ENCODE measurements around the gene BRCC3. TPM values are rescaled to one million over a fixed set of nuclear protein-coding genes. Genes with fewer than 3 reads are reported as not detected.

Gene BRCC3
- total RNA-seq, 2 experiments from 2014 or later = 12.6 to 12.8 TPM

- DNase-seq (no peak), ATAC-seq (ENCODE audit: poor library complexity) (no peak)
- Histone ChIP-seq H3K4me1 (ENCODE audit: insufficient read depth, low read length) (peaks cover 15% of the 10 kb centered on the region), H3K36me3 (ENCODE audit: insufficient read depth, low read length) (peaks cover 3% of the 10 kb centered on the region), H3K27ac (ENCODE audit: low read depth in 1 of 2, low read length in 2 of 2) (no peak overlapping the region), H3K4me3 (ENCODE audit: low read length) (no peak overlapping the region), H3K9me3 (ENCODE audit: control insufficient read depth in 1 of 2, insufficient read depth in 1 of 2, low read length in 2 of 2) (no peaks in the 10 kb centered on the region), H3K27me3 (ENCODE audit: control insufficient read depth in 1 of 2, insufficient read depth in 2 of 2, low read length in 2 of 2) (no peaks in the 10 kb centered on the region)
- H3K4me1 Mint-ChIP-seq (ENCODE audit: low read depth) = peaks cover 39% of the 10 kb centered on the region
- peaks cover 18% of the 10 kb centered on the region for H3K36me3 Mint-ChIP-seq (ENCODE audit: low read depth)
- H3K27me3 Mint-ChIP-seq = no peaks in the 10 kb centered on the region
- H3K9me3 Mint-ChIP-seq = no peaks in the 10 kb centered on the region
- ChIA-PET POLR2A (no interaction called here), CTCF (no interaction called here)
- H3K27ac Mint-ChIP-seq = no peak overlapping the region
- no peak for TF ChIP-seq CTCF (IDR thresholded peaks at IDR 0.05)
- H3K4me3 Mint-ChIP-seq = peak overlapping the region; percentile 34
- intact Hi-C loops (cut with DNase I, micrococcal nuclease) = no loop called here
Measured at GRCh38 chrX:155068165-155068564, 3.1 kb upstream of the BRCC3 start.

- peaks cover 31% of the 10 kb centered on the region for H3K36me3 Mint-ChIP-seq (ENCODE audit: low read depth)
- no peaks in the 10 kb centered on the region for H3K27me3 ChIP-seq (ENCODE audit: control insufficient read depth in 1 of 2, insufficient read depth in 2 of 2, low read length in 2 of 2)
- H3K9me3 Mint-ChIP-seq = no peaks in the 10 kb centered on the region
- H3K36me3 ChIP-seq (ENCODE audit: insufficient read depth, low read length) = peaks cover 10% of the 10 kb centered on the region
- TF ChIP-seq CTCF (IDR thresholded peaks at IDR 0.05) = no peak
- ChIA-PET CTCF (no interaction called here), POLR2A (interaction anchor here (0.9 to 1.0 kb wide), 2 partner anchors 12 to 43 kb away, joined by 3 to 4 read pairs; partner anchors contain the start of gene FUNDC2)
- peak overlapping the region; percentile 83 for H3K4me3 ChIP-seq (ENCODE audit: low read length)
- no peaks in the 10 kb centered on the region for H3K9me3 ChIP-seq (ENCODE audit: control insufficient read depth in 1 of 2, insufficient read depth in 1 of 2, low read length in 2 of 2)
- peak overlapping the region; percentile 97 for H3K27ac Mint-ChIP-seq
- no peaks in the 10 kb centered on the region for H3K27me3 Mint-ChIP-seq
- peaks cover 52% of the 10 kb centered on the region for H3K4me1 Mint-ChIP-seq (ENCODE audit: low read depth)
- H3K4me1 ChIP-seq (ENCODE audit: insufficient read depth, low read length) = peaks cover 15% of the 10 kb centered on the region
- intact Hi-C loops (cut with DNase I, micrococcal nuclease) = no loop called here
- ATAC-seq (ENCODE audit: poor library complexity) (no peak), DNase-seq (no peak)
- no peak overlapping the region for H3K27ac ChIP-seq (ENCODE audit: low read depth in 1 of 2, low read length in 2 of 2)
- peak overlapping the region; percentile 89 for H3K4me3 Mint-ChIP-seq
Measured at GRCh38 chrX:155069414-155069813, 1.9 kb upstream of the BRCC3 start.

- Mint-ChIP-seq H3K4me3 (peak overlapping the region; percentile 89), H3K4me1 (ENCODE audit: low read depth) (peaks cover 53% of the 10 kb centered on the region), H3K27ac (peak overlapping the region; percentile 97), H3K9me3 (no peaks in the 10 kb centered on the region), H3K27me3 (no peaks in the 10 kb centered on the region), H3K36me3 (ENCODE audit: low read depth) (peaks cover 32% of the 10 kb centered on the region)
- ChIA-PET POLR2A (no interaction called here), CTCF (no interaction called here)
- Histone ChIP-seq H3K27me3 (ENCODE audit: control insufficient read depth in 1 of 2, insufficient read depth in 2 of 2, low read length in 2 of 2) (no peaks in the 10 kb centered on the region), H3K27ac (ENCODE audit: low read depth in 1 of 2, low read length in 2 of 2) (no peak overlapping the region), H3K9me3 (ENCODE audit: control insufficient read depth in 1 of 2, insufficient read depth in 1 of 2, low read length in 2 of 2) (no peaks in the 10 kb centered on the region), H3K4me1 (ENCODE audit: insufficient read depth, low read length) (peaks cover 15% of the 10 kb centered on the region), H3K4me3 (ENCODE audit: low read length) (peak overlapping the region; percentile 83), H3K36me3 (ENCODE audit: insufficient read depth, low read length) (peaks cover 12% of the 10 kb centered on the region)
- ATAC-seq (ENCODE audit: poor library complexity) (no peak), DNase-seq (peak in 2 of 14 experiments; percentile 12 to 24)
- intact Hi-C loops (cut with DNase I, micrococcal nuclease) = loop anchor here (2.0 to 5.0 kb wide), 2 partner anchors 43 to 268 kb away; partner anchors contain the start of gene FUNDC2 (in 1 of the 2)
- TF ChIP-seq CTCF (IDR thresholded peaks at IDR 0.05) = no peak
Measured at GRCh38 chrX:155070038-155070437, 1.3 kb upstream of the BRCC3 start.
